ENCODE data around the gene POC1A.

GRCh38 chr3:52186729-52187128, 32.5 kb upstream of the POC1A start:
- TF ChIP-seq, protein P1, sequence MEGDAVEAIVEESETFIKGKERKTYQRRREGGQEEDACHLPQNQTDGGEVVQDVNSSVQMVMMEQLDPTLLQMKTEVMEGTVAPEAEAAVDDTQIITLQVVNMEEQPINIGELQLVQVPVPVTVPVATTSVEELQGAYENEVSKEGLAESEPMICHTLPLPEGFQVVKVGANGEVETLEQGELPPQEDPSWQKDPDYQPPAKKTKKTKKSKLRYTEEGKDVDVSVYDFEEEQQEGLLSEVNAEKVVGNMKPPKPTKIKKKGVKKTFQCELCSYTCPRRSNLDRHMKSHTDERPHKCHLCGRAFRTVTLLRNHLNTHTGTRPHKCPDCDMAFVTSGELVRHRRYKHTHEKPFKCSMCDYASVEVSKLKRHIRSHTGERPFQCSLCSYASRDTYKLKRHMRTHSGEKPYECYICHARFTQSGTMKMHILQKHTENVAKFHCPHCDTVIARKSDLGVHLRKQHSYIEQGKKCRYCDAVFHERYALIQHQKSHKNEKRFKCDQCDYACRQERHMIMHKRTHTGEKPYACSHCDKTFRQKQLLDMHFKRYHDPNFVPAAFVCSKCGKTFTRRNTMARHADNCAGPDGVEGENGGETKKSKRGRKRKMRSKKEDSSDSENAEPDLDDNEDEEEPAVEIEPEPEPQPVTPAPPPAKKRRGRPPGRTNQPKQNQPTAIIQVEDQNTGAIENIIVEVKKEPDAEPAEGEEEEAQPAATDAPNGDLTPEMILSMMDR (conservative IDR thresholded peaks at IDR 0.05; ENCODE audit: low read depth, low read length): no peak
- TF ChIP-seq EZH2 (IDR thresholded peaks at IDR 0.05; ENCODE audit: borderline replicate concordance, low read depth, low read length, poor library complexity, severe bottlenecking): no peak

Measured in A673 (cell line).